NCI-H1436 (cell line): ENCODE data around the gene TBC1D19.
A peak's percentile ranks its signal among the peaks of the same experiment; 100 is the strongest.
"Not testable (repeated sequence)": the region's sequence is repeated elsewhere in the genome, so short reads cannot be mapped to it uniquely, and the experiment has no call there.

Experiments used
- DNase-seq: peaks from one replicate; lab custom pipeline; 2025; lab: John Stamatoyannopoulos, UW

The TBC1D19 gene

GRCh38 chr4:26583865-26584652 lies at the start of gene TBC1D19:
TSS of gene TBC1D19 (plus strand) at chr4:26584084. CDS start at chr4:26584194, 110 bp downstream.
- DNase-seq = peak; percentile 87

GRCh38 chr4:26542991-26543390 lies 40.9 kb upstream of the TBC1D19 start:
- DNase-seq = no peak

DNA sequence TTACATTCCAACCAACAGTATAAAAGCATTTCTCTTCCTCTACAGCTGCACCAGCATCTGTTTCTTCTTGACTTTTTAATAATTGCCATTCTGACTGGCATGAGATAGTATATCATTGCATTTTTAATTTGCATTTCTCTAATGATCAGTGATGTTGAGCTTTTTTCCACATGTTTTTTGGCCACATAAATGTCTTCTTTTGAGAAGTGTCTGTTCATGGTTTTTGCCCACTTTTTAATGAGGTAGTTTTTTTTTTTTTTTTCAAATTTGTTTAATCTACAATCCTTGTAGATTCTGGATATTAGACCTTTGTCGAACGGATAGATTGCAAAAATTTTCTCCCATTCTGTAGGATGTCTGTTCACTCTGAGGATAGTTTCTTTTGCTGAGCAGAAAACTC lies 39.5 kb upstream of the TBC1D19 start:
- no peak for DNase-seq

- DNase-seq = not testable (repeated sequence)
Measured at GRCh38 chr4:26548379-26548778, 35.5 kb upstream of the TBC1D19 start.

DNA sequence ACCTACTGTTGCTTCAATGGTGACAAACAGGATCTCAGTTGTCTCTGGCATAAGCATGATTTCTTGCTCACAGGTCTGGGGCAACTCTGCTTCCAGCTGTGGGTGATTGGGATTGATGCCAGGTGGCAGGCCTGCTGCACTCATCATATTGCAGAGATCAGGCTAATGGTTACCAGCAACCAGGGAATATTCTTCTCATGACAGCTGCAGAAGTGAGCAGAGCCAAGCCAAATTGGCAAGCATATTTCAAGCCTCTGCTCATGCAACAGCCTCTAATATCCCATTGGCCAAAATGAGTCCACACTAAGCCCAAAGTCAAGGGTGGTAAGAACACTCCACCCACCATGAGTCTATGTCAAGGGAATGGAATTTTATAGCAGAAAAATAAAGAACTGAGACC lies 26.7 kb upstream of the TBC1D19 start:
- no peak for DNase-seq

DNA sequence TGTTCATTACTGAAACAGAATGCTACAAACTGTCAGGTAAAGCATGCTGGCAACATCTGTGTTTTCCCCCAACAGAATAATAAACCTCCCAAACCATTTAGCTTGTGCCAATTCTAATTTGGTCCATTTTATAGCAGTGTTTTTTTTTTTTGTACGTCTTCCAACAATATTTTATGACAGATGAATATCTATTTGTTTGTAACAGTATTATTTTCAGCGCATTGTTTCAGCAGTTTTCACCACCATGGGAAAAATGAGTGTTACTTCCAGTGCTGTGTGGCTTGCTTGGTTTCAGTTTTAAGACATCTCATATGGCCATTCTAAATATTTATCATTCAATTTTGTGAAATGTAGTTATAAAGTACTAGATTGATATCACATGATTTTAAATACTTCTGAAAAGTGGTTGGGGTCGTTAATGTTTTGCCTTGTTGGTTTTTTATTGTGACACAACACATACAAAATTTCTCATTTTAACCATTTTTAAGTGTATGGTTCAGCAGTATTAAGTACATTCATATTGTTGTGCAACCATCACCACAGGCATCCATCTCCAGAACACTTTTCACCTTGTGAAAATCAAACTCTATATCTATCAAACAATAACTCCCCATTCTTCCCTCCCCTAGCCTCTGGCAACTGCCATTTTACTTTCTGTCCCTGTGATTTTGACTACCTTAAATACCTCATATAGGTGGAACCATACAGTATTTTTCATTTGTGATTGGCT lies 25.6 kb upstream of the TBC1D19 start:
- DNase-seq = no peak

DNA sequence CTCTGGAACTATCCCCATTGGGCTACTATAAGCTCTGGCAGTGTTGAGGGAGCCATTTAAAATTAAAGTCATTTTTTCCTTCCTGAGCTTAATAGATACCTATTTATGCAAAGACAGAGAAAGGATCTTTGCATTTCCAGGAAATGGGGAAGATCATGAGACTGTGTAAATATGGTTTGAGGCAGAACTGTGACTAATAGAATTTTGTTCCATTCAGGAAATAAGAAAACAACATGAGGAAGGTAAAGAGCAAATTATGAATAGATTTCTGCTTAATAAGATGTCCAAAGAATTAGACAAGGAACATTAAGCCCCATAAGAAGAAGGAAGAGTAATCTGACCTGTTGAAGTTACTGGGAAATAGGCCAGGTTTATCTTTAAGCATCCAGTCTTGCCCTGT lies 17.8 kb upstream of the TBC1D19 start:
- DNase-seq = no peak

- DNase-seq = no peak
Measured at GRCh38 chr4:26568446-26568994, 15.4 kb upstream of the TBC1D19 start.

DNA sequence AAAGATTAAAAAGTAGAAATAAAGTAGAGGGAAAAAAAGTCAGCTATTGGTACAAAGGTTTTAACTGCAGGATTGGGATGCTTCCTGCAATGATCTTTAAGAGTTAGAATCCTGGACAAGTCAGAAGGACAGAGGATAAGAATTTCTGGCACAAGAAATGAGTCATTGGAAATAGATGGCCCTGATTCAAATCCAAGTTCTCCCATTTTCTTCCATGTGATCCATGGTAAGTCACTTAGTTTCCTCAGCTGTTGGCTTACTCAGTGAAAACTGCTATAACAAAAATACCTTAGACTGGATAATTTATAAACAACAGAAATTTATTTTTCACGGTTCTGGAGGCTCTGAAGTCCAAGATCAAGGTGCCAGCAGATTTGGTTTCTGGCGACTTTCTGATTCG lies 13.3 kb upstream of the TBC1D19 start:
- DNase-seq = no peak

GRCh38 chr4:26573389-26573794 lies 10.5 kb upstream of the TBC1D19 start:
- no peak for DNase-seq

DNA sequence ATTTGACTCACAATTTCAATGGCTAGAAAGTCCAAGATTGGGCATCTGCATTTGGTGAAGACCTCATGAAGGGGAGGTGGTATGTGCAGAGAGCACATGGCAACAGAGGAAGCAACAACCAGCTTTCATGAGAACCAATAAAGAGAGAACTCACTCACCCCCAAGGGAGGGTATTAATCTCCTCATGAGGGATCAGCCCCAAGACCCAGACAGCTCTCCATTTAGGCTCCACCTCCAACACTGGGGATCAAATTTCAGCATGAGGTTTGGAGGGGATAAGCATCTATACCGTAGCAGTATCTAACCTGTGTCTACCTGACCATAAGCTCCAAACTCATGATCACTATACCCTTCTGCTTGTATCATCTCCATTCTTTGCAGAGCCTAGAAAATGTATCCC lies 9.3 kb upstream of the TBC1D19 start:
- peak; percentile 71 for DNase-seq

DNA sequence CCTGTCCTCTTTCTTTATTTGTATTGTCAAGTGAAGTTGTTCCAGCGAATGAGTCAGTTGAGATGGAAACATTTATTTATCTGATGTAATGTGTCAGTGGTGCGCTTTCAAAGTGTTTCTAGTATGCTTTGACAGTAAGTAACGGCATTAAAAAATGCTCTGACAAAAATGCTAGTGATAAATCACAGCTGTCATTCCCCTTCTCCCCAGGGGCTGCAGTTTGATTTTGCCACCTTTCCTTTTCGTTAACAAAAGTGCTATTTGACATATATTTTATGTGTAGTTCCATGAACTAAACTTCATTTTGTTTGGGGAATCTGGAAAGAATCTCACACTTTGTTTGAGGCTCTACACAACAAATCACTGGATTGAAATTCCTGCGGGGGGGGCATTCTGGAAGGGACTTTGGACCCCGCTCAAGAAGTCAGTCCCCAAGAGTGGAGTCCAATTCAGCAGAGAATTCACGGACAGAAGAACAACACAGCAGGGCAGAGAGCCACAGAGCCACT lies 7.6 kb upstream of the TBC1D19 start:
- no peak for DNase-seq

DNA sequence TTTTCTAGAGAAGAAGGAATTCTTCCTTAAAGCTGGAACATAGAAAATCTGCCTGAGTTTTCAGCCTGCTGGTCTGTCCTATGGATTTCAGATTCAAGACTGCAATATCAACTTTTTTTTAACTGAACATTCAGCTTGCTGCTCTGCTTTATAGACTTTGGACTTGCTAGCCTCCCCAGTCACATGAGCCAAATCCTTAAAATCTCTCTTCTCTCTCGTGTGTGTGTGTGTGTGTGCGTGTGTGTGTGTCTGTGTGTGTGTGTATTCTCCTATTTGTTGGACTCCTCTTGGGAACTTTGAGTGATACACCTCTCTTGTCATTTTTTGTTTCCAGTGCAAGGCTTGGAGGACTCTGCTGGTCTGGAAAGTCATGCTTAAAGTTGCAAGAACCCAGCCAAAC lies 6.8 kb upstream of the TBC1D19 start:
- no peak for DNase-seq

GRCh38 chr4:26579169-26579568 lies 4.7 kb upstream of the TBC1D19 start:
- DNase-seq = no peak

DNA sequence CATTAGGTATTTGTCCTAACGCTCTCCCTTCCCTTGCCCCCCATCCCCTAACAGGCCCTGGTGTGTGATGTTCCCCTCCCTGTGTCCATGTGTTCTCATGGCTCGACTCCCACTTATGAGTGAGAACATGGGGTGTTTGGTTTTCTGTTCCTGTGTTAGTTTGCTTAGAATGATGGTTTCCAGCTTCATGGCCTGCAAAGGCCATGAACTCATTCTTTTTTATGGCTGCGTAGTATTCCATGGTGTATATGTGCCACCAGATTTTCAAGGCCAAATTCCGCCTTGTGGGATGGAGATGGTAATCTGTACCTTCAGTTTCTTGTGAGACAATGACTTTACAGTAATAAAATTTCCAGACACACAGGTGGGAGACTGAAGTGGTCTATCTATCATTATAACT lies 2.5 kb upstream of the TBC1D19 start:
- DNase-seq = not testable (repeated sequence)

GRCh38 chr4:26583538-26583864 lies 383 bp upstream of the TBC1D19 start:
- DNase-seq = peak; percentile 64

- no peak for DNase-seq
Measured at GRCh38 chr4:26584725-26585124, 841 bp downstream of the TBC1D19 start.

GRCh38 chr4:26589705-26590104 lies 5.8 kb downstream of the TBC1D19 start:
- no peak for DNase-seq

DNA sequence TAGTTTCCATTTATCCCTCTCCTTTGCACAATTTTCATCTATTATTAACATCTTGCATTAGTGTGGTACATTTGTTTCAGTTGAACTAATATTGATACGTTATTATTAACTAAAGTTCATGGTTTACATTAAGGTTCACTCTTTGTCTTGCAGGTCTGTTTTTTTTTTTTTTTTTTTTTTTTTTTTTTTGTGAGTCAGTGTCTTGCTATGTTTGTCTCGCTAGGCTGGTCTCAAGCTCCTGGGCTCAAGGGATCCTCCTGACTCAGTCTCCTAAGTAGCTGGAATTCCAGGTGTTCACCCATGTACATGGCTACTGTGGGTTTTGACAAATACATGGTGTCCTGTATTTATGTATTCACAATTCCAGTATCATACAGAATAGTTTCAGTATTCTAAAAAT lies 6.8 kb downstream of the TBC1D19 start:
- DNase-seq = no peak

DNA sequence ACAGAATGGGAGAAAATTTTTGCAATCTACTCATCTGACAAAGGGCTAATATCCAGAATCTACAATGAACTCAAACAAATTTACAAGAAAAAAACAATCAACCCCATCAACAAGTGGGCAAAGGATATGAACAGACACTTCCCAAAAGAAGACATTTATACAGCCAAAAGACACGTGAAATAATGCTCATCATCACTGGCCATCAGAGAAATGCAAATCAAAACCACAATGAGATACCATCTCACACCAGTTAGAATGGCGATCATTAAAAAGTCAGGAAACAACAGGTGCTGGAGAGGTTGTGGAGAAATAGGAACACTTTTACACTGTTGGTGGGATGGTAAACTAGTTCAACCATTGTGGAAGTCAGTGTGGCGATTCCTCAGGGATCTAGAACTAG lies 9.7 kb downstream of the TBC1D19 start:
- not testable (repeated sequence) for DNase-seq

DNA sequence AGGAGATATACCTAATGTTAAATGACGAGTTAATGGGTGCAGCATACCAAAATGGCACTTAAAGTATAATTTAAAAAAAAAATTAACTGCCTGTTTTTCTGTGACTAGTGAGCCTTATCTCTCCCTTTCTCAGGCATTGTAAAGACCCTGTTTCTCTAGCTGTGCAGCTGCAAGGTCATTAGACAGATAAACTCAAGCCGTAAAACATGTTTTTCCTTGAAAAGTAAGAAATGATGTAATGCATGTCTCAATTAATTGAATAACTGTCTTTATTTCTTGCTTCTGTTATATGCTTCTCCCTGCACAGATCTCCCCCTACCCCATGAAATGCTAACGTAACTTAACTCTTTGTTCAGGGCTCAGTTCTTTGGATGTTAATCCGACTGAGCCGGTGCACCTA lies 10.5 kb downstream of the TBC1D19 start:
- DNase-seq = no peak

DNA sequence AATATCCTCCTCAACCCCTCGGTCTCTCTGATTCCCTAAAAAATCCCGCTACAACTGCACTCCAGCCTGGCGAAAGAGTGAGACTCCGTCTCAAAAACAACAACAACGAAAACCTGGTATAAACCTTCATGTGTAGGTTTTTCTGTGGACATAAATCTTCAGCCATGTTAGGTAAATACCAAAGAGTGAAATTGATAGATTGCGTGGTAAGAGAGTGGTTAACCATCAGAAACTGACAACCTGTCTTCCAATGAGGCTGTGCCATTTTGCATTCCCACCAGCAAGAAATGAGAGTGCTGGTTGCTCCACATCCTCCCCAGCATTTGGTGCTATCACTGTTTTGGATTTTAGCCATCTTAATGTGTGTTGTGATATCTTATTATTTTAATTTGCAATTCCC lies 10.9 kb downstream of the TBC1D19 start:
- DNase-seq = no peak

DNA sequence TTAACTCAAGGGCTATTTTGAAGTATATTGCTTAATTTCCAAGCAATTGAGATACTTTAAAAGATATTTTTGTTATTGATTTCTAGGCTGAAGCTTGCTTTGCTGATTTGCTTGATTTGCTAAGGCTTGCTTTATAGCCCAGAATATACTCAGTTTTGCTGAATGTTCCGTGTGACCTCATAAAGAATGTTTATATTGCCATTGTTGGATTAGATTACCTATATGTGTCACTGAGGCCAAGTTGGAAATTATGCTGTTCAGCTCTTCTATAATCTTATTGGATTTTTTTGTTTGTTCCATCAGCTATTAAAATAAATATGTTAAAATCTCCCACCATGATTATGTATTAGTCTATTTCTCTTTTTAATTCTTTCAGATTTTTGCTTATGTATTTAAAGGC lies 13.0 kb downstream of the TBC1D19 start:
- no peak for DNase-seq
